ENCODE measurements around the gene CUL2. TPM values are rescaled to one million over a fixed set of nuclear protein-coding genes. Genes with fewer than 3 reads are reported as not detected.
"Not testable (repeated sequence)": the region's sequence is repeated elsewhere in the genome, so short reads cannot be mapped to it uniquely, and the experiment has no call there.

The CUL2 gene
- total and polyA plus RNA-seq, 2 donors (not counting 1 experiment from before 2014, with no cell fraction given) = 7.3 to 36.9 TPM

DNA sequence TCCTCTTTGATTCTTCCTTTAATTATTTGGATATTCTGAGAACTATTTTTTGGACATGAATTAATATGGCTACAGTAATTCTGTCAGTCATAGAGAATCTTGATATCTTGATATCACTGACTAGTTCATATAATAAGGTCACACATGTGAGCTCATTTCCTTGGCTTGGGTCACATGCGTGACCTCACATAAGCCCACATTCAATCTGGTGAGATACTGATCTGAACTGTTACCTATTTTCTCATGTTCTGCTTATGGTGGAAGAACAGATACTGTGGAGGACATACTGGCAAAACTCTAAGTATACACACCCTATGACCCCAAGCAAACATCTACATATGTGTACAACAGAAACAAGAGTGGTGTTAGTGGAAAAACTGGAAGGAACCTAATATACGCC, 44.1 kb downstream of the CUL2 start:
- H3K36me3 ChIP-seq (replicated peaks in 1 of 2; ENCODE audit: control extremely low read depth in 1 of 2, control insufficient read depth in 1 of 2, extremely low read depth in 1 of 2, insufficient read depth in 2 of 2, low read length in 1 of 2) = peaks cover 12 to 68% of the 10 kb centered on the region in 2 experiments
- TF ChIP-seq EZH2 (IDR thresholded peaks at IDR 0.05; ENCODE audit: borderline replicate concordance, insufficient read depth, low read depth, low read length, poor library complexity, severe bottlenecking) = no peak
- TF ChIP-seq, protein P1, sequence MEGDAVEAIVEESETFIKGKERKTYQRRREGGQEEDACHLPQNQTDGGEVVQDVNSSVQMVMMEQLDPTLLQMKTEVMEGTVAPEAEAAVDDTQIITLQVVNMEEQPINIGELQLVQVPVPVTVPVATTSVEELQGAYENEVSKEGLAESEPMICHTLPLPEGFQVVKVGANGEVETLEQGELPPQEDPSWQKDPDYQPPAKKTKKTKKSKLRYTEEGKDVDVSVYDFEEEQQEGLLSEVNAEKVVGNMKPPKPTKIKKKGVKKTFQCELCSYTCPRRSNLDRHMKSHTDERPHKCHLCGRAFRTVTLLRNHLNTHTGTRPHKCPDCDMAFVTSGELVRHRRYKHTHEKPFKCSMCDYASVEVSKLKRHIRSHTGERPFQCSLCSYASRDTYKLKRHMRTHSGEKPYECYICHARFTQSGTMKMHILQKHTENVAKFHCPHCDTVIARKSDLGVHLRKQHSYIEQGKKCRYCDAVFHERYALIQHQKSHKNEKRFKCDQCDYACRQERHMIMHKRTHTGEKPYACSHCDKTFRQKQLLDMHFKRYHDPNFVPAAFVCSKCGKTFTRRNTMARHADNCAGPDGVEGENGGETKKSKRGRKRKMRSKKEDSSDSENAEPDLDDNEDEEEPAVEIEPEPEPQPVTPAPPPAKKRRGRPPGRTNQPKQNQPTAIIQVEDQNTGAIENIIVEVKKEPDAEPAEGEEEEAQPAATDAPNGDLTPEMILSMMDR (IDR thresholded peaks at IDR 0.05) = no peak
- H3K27ac Mint-ChIP-seq = no peak overlapping the region
- no peak overlapping the region for H3K4me3 ChIP-seq (ENCODE audit: control extremely low read depth in 1 of 5, extremely low read depth in 1 of 5, insufficient read depth in 1 of 5, low read depth in 2 of 5, low read length in 4 of 5)
- H3K9me3 Mint-ChIP-seq (ENCODE audit: insufficient read depth) = no peaks in the 10 kb centered on the region
- H3K79me2 ChIP-seq (ENCODE audit: control insufficient read depth, insufficient read depth, low read length) = no peaks in the 10 kb centered on the region
- ChIA-PET POLR2A (no interaction called here), CTCF (no interaction called here)
- no peaks in the 10 kb centered on the region for H3K27me3 ChIP-seq (replicated peaks in 1 of 4; ENCODE audit: control extremely low read depth in 1 of 4, control insufficient read depth in 3 of 4, insufficient read depth in 4 of 4, low read length in 3 of 4)
- ATAC-seq (ENCODE audit: low read depth) (no peak), DNase-seq (no peak)
- no peak overlapping the region for H3K4me2 ChIP-seq (replicated peaks; ENCODE audit: low read depth, low read length, poor library complexity, severe bottlenecking)
- no CpG with 5 or more reads among the region's 2 CpGs for WGBS (ENCODE audit: insufficient coverage)
- intact Hi-C loops (cut with micrococcal nuclease) = no loop called here
- no peak overlapping the region for H2AFZ ChIP-seq (ENCODE audit: insufficient read depth, low read depth, low read length, poor library complexity, severe bottlenecking)
- H3K9ac ChIP-seq (ENCODE audit: low read length) = no peak overlapping the region
- no peak overlapping the region for H3K4me3 Mint-ChIP-seq
- peaks cover 13% of the 10 kb centered on the region for H3K4me1 Mint-ChIP-seq
- peaks cover 0 to 3% of the 10 kb centered on the region in 2 donors for H3K4me1 ChIP-seq (ENCODE audit: control insufficient read depth in 2 of 2, insufficient read depth in 2 of 2, low read length in 2 of 2)
- H3K27me3 Mint-ChIP-seq = no peaks in the 10 kb centered on the region
- H3K27ac ChIP-seq (ENCODE audit: low read length in 2 of 2) = no peak overlapping the region
- H3K9me3 ChIP-seq (ENCODE audit: control extremely low read depth in 1 of 3, control insufficient read depth in 2 of 3, insufficient read depth in 1 of 3, low read length in 2 of 3) = no peaks in the 10 kb centered on the region
- H4K20me1 ChIP-seq (ENCODE audit: control insufficient read depth, insufficient read depth, low read length, poor library complexity, severe bottlenecking) = no peaks in the 10 kb centered on the region

DNA sequence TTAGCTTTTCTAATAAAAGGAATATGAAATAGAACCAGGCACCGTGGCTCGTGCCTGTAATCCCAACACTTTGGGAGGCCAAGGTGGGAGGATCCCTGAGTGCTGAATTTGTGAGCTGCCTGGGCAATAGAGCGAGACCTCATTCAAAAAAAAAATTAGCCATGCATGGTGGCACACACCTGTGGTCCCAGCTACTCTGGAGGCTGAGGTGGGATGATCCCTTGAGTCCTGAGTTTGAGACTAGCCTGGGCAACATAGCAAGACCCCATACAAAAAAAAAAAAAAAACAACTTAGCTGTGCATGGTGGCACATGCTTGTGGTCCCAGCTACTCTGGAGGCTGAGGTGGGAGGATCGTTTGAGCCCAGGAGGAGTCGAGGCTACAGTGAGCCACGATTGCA, 44.9 kb downstream of the CUL2 start:
- intact Hi-C loops (cut with micrococcal nuclease); H3K9me3 ChIP-seq (ENCODE audit: control extremely low read depth in 1 of 3, control insufficient read depth in 2 of 3, insufficient read depth in 1 of 3, low read length in 2 of 3); H3K4me3 ChIP-seq (ENCODE audit: control extremely low read depth in 1 of 5, extremely low read depth in 1 of 5, insufficient read depth in 1 of 5, low read depth in 2 of 5, low read length in 4 of 5); H3K4me1 ChIP-seq (ENCODE audit: control insufficient read depth in 2 of 2, insufficient read depth in 2 of 2, low read length in 2 of 2); H3K4me2 ChIP-seq (replicated peaks; ENCODE audit: low read depth, low read length, poor library complexity, severe bottlenecking); H3K27me3 Mint-ChIP-seq; H3K27ac Mint-ChIP-seq; H3K79me2 ChIP-seq (ENCODE audit: control insufficient read depth, insufficient read depth, low read length); H3K4me3 Mint-ChIP-seq; DNase-seq; ATAC-seq (ENCODE audit: low read depth); H3K9me3 Mint-ChIP-seq (ENCODE audit: insufficient read depth); H3K9ac ChIP-seq (ENCODE audit: low read length); H3K27ac ChIP-seq (ENCODE audit: low read length in 2 of 2); H2AFZ ChIP-seq (ENCODE audit: insufficient read depth, low read depth, low read length, poor library complexity, severe bottlenecking); H4K20me1 ChIP-seq (ENCODE audit: control insufficient read depth, insufficient read depth, low read length, poor library complexity, severe bottlenecking); H3K27me3 ChIP-seq (replicated peaks in 1 of 4; ENCODE audit: control extremely low read depth in 1 of 4, control insufficient read depth in 3 of 4, insufficient read depth in 4 of 4, low read length in 3 of 4); CTCF ChIA-PET: not testable (repeated sequence)
- POLR2A ChIA-PET = interaction anchor here (0.6 kb wide), 1 partner anchor 104 kb away, joined by 12 read pairs; no protein-coding TSS in a partner anchor
- H3K36me3 ChIP-seq (replicated peaks in 1 of 2; ENCODE audit: control extremely low read depth in 1 of 2, control insufficient read depth in 1 of 2, extremely low read depth in 1 of 2, insufficient read depth in 2 of 2, low read length in 1 of 2) = peaks cover 8 to 70% of the 10 kb centered on the region in 2 experiments
- H3K4me1 Mint-ChIP-seq = peaks cover 13% of the 10 kb centered on the region
- WGBS (ENCODE audit: insufficient coverage) = 94% methylated on average over 3 of the region's 6 CpGs

All from B cell (primary cell).